GM12878 (cell line): Measurements from ENCODE around the gene TMEM131L. TPM values are rescaled to one million over a fixed set of nuclear protein-coding genes. Genes with fewer than 3 reads are reported as not detected.

ENCODE experiments used
- ATAC-seq: fragments of 200-7000 bp; cut with Tn5 transposase; 3 replicates; pipeline ENCODE4 v1.9.1; 2020; ENCODE audit warnings: mild to moderate bottlenecking, moderate library complexity
- BruUV-seq: library from RNA; stranded (reverse); fragments of 400-500 nt; replicated peaks from 2 replicates; lab custom pipeline; 2021; lab: Mats Ljungman, UMichigan
- CTCF ChIA-PET: fragments of 300-600 bp; sonication (Branson Sonifier 250); formaldehyde crosslinking; extraction: SDS; loops from one replicate; lab custom pipeline; 2021; ENCODE audit warnings: inconsistent platforms; lab: Yijun Ruan, JAX
- POLR2A ChIA-PET: fragments of 350-600 bp; formaldehyde crosslinking; extraction: SDS; loops from one replicate; lab custom pipeline; 2021; ENCODE audit warnings: inconsistent platforms; lab: Charles Lee
- RAD21 ChIA-PET: fragments of 300-600 bp; sonication (Branson Sonifier 250); formaldehyde crosslinking; loops from one replicate; lab custom pipeline; 2023; ENCODE audit warnings: antibody characterized with exemption; ENCODE audit not compliant: unreplicated experiment; lab: Charles Lee
- SMC1A ChIA-PET: fragments of 300-600 bp; sonication (Branson Sonifier 250); formaldehyde crosslinking; loops from one replicate; lab custom pipeline; 2023; ENCODE audit not compliant: unreplicated experiment, uncharacterized antibody; lab: Charles Lee
- DNase-seq: peaks from one replicate; pipeline ENCODE4 v3.0.0-alpha.2; 2011; ENCODE audit warnings: low read depth, low spot score
- FAIRE-seq: peaks from 3 replicates; lab custom pipeline; 2011; peaks lifted over from hg19 to GRCh38; lab: Jason Lieb, UNC
- H2AFZ ChIP-seq: 2 replicates; pipeline ENCODE4 v1.6.0; 2011; ENCODE audit warnings: low read depth, low read length, control low read depth; ENCODE audit not compliant: control insufficient read depth
- H3K27ac ChIP-seq: 2 replicates; pipeline ENCODE4 v1.5.1; 2011; ENCODE audit warnings: control low read depth; ENCODE audit not compliant: control insufficient read depth, insufficient read depth
- H3K27me3 ChIP-seq, 2 experiments: replicated peaks in 1 of 2; 2 replicates each; pipeline versions ENCODE4 v1.6.0 to v1.6.1; 2011; ENCODE audit warnings: low read length in 1 of 2; ENCODE audit not compliant: control insufficient read depth in 2 of 2, insufficient read depth in 2 of 2
- H3K36me3 ChIP-seq, 2 experiments: 2 replicates each; pipeline ENCODE4 v1.5.1; 2011; ENCODE audit warnings: low read length in 1 of 2; ENCODE audit not compliant: control insufficient read depth in 2 of 2, insufficient read depth in 2 of 2
- H3K4me1 ChIP-seq: 2 replicates; pipeline ENCODE4 v1.6.1; 2011; ENCODE audit warnings: mild to moderate bottlenecking, low read length, moderate library complexity, mixed read lengths; ENCODE audit not compliant: control insufficient read depth, insufficient read depth
- H3K4me2 ChIP-seq: 2 replicates; pipeline ENCODE4 v1.6.0; 2011; ENCODE audit warnings: control low read depth; ENCODE audit not compliant: control insufficient read depth, insufficient read depth
- H3K4me3 ChIP-seq: fragments of 200-600 bp; sonication (generic); 2 replicates; pipeline ENCODE4 v1.5.1; 2016
- H3K79me2 ChIP-seq: 2 replicates; pipeline ENCODE4 v1.6.0; 2011; ENCODE audit warnings: low read length; ENCODE audit not compliant: control insufficient read depth, insufficient read depth
- H3K9ac ChIP-seq: 2 replicates; pipeline ENCODE4 v1.8.0; 2011; ENCODE audit warnings: low read length, control low read depth, mixed read lengths; ENCODE audit not compliant: control insufficient read depth, insufficient read depth
- H3K9me3 ChIP-seq: replicated peaks from 3 replicates; pipeline ENCODE4 v1.5.1; 2011; ENCODE audit warnings: mild to moderate bottlenecking, low read length; ENCODE audit not compliant: control insufficient read depth, insufficient read depth
- H4K20me1 ChIP-seq: 2 replicates; pipeline ENCODE4 v1.6.0; 2011; ENCODE audit not compliant: control insufficient read depth, insufficient read depth
- ESRRA ChIP-seq: IDR thresholded peaks from 2 replicates; pipeline ENCODE4 v1.6.1; 2012; ENCODE audit warnings: mild to moderate bottlenecking, low read length, improper control_type of control experiment
- EZH2 ChIP-seq: IDR thresholded peaks from 2 replicates; pipeline ENCODE4 v1.6.1; 2012; ENCODE audit warnings: low read depth, mild to moderate bottlenecking, control low read depth, inconsistent platforms, low read length, borderline replicate concordance; ENCODE audit not compliant: control insufficient read depth
- HCFC1 ChIP-seq: fragments of 150-350 bp; IDR thresholded peaks from 2 replicates; pipeline ENCODE4 v1.6.1; 2014; ENCODE audit warnings: low read length
- NR2F1 ChIP-seq: fragments of 450-650 bp; conservative IDR thresholded peaks from 2 replicates; pipeline ENCODE4 v1.6.1; 2017; ENCODE audit warnings: mild to moderate bottlenecking
- PAX8 ChIP-seq: fragments of 450-650 bp; IDR thresholded peaks from 2 replicates; pipeline ENCODE4 v1.6.1; 2017; ENCODE audit warnings: mild to moderate bottlenecking, moderate library complexity
- RB1 ChIP-seq: fragments of 450-650 bp; formaldehyde crosslinking; IDR thresholded peaks from 2 replicates; pipeline ENCODE4 v1.6.1; 2017; ENCODE audit warnings: mild to moderate bottlenecking, borderline replicate concordance
- SMC3 ChIP-seq: IDR thresholded peaks from 2 replicates; pipeline ENCODE4 v1.6.1; 2011; ENCODE audit warnings: low read length, improper control_type of control experiment, borderline replicate concordance
- SUPT20H ChIP-seq: IDR thresholded peaks from 2 replicates; pipeline ENCODE4 v1.6.1; 2011; ENCODE audit warnings: low read depth, mild to moderate bottlenecking, low read length, moderate library complexity, borderline replicate concordance; ENCODE audit not compliant: control insufficient read depth
- TCF7 ChIP-seq: IDR thresholded peaks from 2 replicates; pipeline ENCODE4 v1.6.1; 2014; ENCODE audit warnings: antibody characterized with exemption, borderline replicate concordance
- ZNF24 ChIP-seq: fragments of 450-650 bp; IDR thresholded peaks from 2 replicates; pipeline ENCODE4 v1.6.1; 2017; ENCODE audit warnings: antibody characterized with exemption, mild to moderate bottlenecking
- WGBS: methylation state at CpG from one replicate; pipeline ENCODE4 v1.1.6; 2016; ENCODE audit warnings: low lambda C conversion rate; ENCODE audit not compliant: insufficient replicate concordance, insufficient coverage; ENCODE audit errors: missing lambda C conversion rate; 5-methylcytosine and 5-hydroxymethylcytosine counted together
- in situ Hi-C: fragments of 300-500 bp; cut with MboI; formaldehyde crosslinking; loops from 9 replicates; pipeline ENCODE4 v1.14.3; 2018; ENCODE audit warnings: mixed read lengths
- intact Hi-C: fragments of 100-400 bp; cut with micrococcal nuclease; formaldehyde crosslinking; loops from one replicate; pipeline ENCODE4 v1.14.2; 2022; ENCODE audit not compliant: unreplicated experiment
- polyA plus RNA-seq, 11 experiments: library from polyadenylated mRNA; depleted of rRNA in 4 of 11; unstranded in 6 of 11; stranded (reverse) in 5 of 11; fragments of >200 nt; fragmentation: Nextera tagmentation in 4 of 11; fragmentation: Illumina TruSeq in 1 of 11; extraction: Ambion mirVana in 4 of 11; extraction: Trizol in 1 of 11; gene quantifications; 1 replicate in 1 of 11; 2 replicates in 10 of 11; pipeline versions ENCODE4 v1.2.1 to v1.2.3, GENCODE V29; 2011 to 2016; ENCODE audit warnings: inconsistent platforms in 2 of 11, missing spikeins in 2 of 11, low read depth in 1 of 11
- total RNA-seq, 4 experiments: library from RNA; depleted of rRNA in 3 of 4; stranded (reverse); fragments of >200 nt in 3 of 4; fragmentation: Illumina TruSeq in 1 of 4; extraction: Trizol in 1 of 4; gene quantifications; 2 replicates each; pipeline versions ENCODE4 v1.2.1 to v1.2.3, GENCODE V29; 2013 to 2021
- TF ChIP-seq, protein P1 (sequence below): fragments of 450-650 bp; IDR thresholded peaks from 2 replicates; pipeline ENCODE4 v1.6.1; 2017; ENCODE audit warnings: borderline replicate concordance

TMEM131L gene
- total and polyA plus RNA-seq, 10 of the 15 experiments (the other 5 are each of a cell fraction or from before 2014, with no cell fraction given): 8.5 to 101 (median 74.4) TPM

DNA sequence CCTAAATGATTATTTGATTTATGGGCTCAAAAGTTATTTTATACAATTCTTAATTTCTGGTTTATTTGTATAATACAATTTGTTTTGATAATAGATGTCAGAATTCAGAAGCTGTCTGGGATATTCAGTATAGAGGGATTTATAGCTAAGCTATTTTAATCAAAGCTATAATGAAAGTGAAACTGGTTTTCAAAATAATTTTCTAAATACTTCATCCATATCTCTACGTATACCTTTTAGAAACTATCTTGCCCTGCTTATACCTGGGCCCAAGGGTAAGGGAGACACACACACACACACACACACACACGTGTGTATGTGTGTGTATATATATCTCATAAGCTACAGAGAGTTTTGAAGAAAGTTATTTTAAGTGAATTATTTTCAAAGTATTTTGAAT lies 2.9 kb downstream of the TMEM131L start:
- no peaks in the 10 kb centered on the region; the same call in 1 of the 2 replicates for H4K20me1 ChIP-seq
- ATAC-seq (no peak), DNase-seq (no peak), FAIRE-seq (no peak)
- in situ Hi-C loops (no loop called here), intact Hi-C loops (no loop called here)
- 0% methylated on average over 2 of the region's 2 CpGs for WGBS
- H3K9ac ChIP-seq: peak overlapping the region; percentile 80
- CTCF ChIA-PET: interaction anchor here (0.6 to 6.5 kb wide), 13 partner anchors 9 to 123 kb away, joined by 3 to 55 read pairs (median 5); no protein-coding TSS in a partner anchor
- peaks cover 77% of the 10 kb centered on the region for H3K79me2 ChIP-seq
- H3K36me3 ChIP-seq: peaks cover 3 to 12% of the 10 kb centered on the region in 2 experiments
- H3K27ac ChIP-seq: peak overlapping the region; percentile 88
- RAD21 ChIA-PET: interaction anchor here (0.8 to 15.8 kb wide), 8 partner anchors 10 to 53 kb away, joined by 4 to 429 read pairs (median 61); no protein-coding TSS in a partner anchor
- peak overlapping the region; percentile 90 for H3K4me2 ChIP-seq
- peaks cover 37% of the 10 kb centered on the region for H3K4me1 ChIP-seq
- H3K9me3 ChIP-seq: no peaks in the 10 kb centered on the region; the same call in 2 of the 3 replicates
- no peak overlapping the region for H2AFZ ChIP-seq
- no peaks in the 10 kb centered on the region for H3K27me3 ChIP-seq
- TF ChIP-seq NR2F1: no peak
- no peak for TF ChIP-seq EZH2
- no peak for TF ChIP-seq HCFC1
- no peak for TF ChIP-seq SMC3
- no peak for TF ChIP-seq TCF7
- TF ChIP-seq SUPT20H: no peak
- TF ChIP-seq, protein P1, sequence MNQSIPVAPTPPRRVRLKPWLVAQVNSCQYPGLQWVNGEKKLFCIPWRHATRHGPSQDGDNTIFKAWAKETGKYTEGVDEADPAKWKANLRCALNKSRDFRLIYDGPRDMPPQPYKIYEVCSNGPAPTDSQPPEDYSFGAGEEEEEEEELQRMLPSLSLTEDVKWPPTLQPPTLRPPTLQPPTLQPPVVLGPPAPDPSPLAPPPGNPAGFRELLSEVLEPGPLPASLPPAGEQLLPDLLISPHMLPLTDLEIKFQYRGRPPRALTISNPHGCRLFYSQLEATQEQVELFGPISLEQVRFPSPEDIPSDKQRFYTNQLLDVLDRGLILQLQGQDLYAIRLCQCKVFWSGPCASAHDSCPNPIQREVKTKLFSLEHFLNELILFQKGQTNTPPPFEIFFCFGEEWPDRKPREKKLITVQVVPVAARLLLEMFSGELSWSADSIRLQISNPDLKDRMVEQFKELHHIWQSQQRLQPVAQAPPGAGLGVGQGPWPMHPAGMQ: no peak
- TF ChIP-seq RB1: no peak
- no peak for TF ChIP-seq PAX8
- no peak for TF ChIP-seq ZNF24
- no peak for TF ChIP-seq ESRRA
- SMC1A ChIA-PET: interaction anchor here (0.7 to 12.9 kb wide), 16 partner anchors 10 to 174 kb away, joined by 3 to 356 read pairs (median 6); no protein-coding TSS in a partner anchor
- BruUV-seq: TSS peak; percentile 49
- H3K4me3 ChIP-seq: peak overlapping the region; percentile 98
- POLR2A ChIA-PET: interaction anchor here (0.7 to 16.1 kb wide), 12 partner anchors 8 to 55 kb away, joined by 3 to 268 read pairs (median 13); no protein-coding TSS in a partner anchor
